KMS-11 (cell line): ENCODE measurements around the gene ITPR2.
"Not testable (repeated sequence)": the region's sequence is repeated elsewhere in the genome, so short reads cannot be mapped to it uniquely, and the experiment has no call there.

Experiments
- H2AFZ ChIP-seq: fragments of 200-600 bp; sonication (generic); 2 replicates; pipeline ENCODE4 v1.6.1; 2016; ENCODE audit warnings: antibody characterized with exemption, mixed run types, low read depth
- H3K27ac ChIP-seq: fragments of 200-600 bp; sonication (generic); 2 replicates; pipeline ENCODE4 v1.6.1; 2016; ENCODE audit warnings: mild to moderate bottlenecking, mixed run types
- H3K27me3 ChIP-seq: fragments of 200-600 bp; sonication (generic); 2 replicates; pipeline ENCODE4 v1.6.1; 2017; ENCODE audit warnings: mild to moderate bottlenecking, low read depth, mixed run types, moderate library complexity; ENCODE audit not compliant: insufficient read depth
- H3K36me3 ChIP-seq: fragments of 200-600 bp; sonication (generic); 2 replicates; pipeline ENCODE4 v1.6.1; 2017; ENCODE audit warnings: mild to moderate bottlenecking, mixed run types; ENCODE audit not compliant: insufficient read depth
- H3K4me1 ChIP-seq: fragments of 200-600 bp; sonication (generic); 2 replicates; pipeline ENCODE4 v1.6.1; 2016; ENCODE audit warnings: mild to moderate bottlenecking, low read depth, mixed run types; ENCODE audit not compliant: poor library complexity, severe bottlenecking
- H3K4me2 ChIP-seq: fragments of 200-600 bp; sonication (generic); 2 replicates; pipeline ENCODE4 v1.7.0; 2016; ENCODE audit warnings: mild to moderate bottlenecking, mixed run types
- H3K4me3 ChIP-seq: fragments of 200-600 bp; sonication (generic); IDR thresholded peaks from 2 replicates; pipeline ENCODE4 v1.6.1; 2017; ENCODE audit warnings: low read depth, low read length, mixed read lengths; ENCODE audit not compliant: insufficient read depth
- H3K79me2 ChIP-seq: fragments of 200-600 bp; sonication (generic); 2 replicates; pipeline ENCODE4 v1.6.1; 2016; ENCODE audit warnings: low read depth, mixed run types; ENCODE audit not compliant: insufficient read depth
- H3K9ac ChIP-seq: fragments of 200-600 bp; sonication (generic); 2 replicates; pipeline ENCODE4 v1.6.1; 2016; ENCODE audit warnings: mild to moderate bottlenecking, mixed run types
- H4K20me1 ChIP-seq: fragments of 200-600 bp; sonication (generic); 2 replicates; pipeline ENCODE4 v1.6.1; 2016; ENCODE audit warnings: mild to moderate bottlenecking, mixed run types; ENCODE audit not compliant: insufficient read depth
- TF ChIP-seq, protein P1 (sequence below): fragments of 200-600 bp; sonication (generic); conservative IDR thresholded peaks from 2 replicates; pipeline ENCODE4 v1.6.1; 2017; ENCODE audit warnings: low read depth, mild to moderate bottlenecking, antibody characterized with exemption, low read length, moderate library complexity, mixed read lengths

The ITPR2 gene

DNA sequence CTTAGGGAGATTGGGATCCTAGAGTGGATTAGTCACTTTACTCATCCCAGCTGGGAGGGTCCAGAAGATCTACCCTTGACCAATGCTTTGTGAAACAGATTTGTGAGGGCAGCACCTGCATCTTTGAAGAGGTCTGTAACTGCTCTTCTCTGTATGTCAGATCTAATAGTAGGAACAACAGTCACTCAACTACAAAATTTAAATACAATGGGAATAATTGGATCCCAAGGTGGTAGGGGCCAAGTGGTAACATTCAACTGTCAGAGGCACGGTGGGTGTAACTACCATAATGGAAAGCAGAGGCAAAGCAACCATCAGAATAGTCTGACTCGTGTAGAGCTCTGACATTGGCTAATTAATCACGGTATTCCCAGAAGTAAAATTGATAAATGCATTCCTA lies 55.8 kb downstream of the ITPR2 start:
- H3K4me1 ChIP-seq, result no peaks in the 10 kb centered on the region
- H3K36me3 ChIP-seq, result no peaks in the 10 kb centered on the region
- H3K4me2 ChIP-seq, result no peak overlapping the region
- no peak overlapping the region for H2AFZ ChIP-seq
- H3K27me3 ChIP-seq, result no peaks in the 10 kb centered on the region
- TF ChIP-seq, protein P1, sequence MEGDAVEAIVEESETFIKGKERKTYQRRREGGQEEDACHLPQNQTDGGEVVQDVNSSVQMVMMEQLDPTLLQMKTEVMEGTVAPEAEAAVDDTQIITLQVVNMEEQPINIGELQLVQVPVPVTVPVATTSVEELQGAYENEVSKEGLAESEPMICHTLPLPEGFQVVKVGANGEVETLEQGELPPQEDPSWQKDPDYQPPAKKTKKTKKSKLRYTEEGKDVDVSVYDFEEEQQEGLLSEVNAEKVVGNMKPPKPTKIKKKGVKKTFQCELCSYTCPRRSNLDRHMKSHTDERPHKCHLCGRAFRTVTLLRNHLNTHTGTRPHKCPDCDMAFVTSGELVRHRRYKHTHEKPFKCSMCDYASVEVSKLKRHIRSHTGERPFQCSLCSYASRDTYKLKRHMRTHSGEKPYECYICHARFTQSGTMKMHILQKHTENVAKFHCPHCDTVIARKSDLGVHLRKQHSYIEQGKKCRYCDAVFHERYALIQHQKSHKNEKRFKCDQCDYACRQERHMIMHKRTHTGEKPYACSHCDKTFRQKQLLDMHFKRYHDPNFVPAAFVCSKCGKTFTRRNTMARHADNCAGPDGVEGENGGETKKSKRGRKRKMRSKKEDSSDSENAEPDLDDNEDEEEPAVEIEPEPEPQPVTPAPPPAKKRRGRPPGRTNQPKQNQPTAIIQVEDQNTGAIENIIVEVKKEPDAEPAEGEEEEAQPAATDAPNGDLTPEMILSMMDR, result no peak
- H3K27ac ChIP-seq, result no peak overlapping the region
- no peak overlapping the region for H3K4me3 ChIP-seq
- H4K20me1 ChIP-seq, result no peaks in the 10 kb centered on the region
- H3K9ac ChIP-seq, result no peak overlapping the region
- H3K79me2 ChIP-seq, result no peaks in the 10 kb centered on the region

DNA sequence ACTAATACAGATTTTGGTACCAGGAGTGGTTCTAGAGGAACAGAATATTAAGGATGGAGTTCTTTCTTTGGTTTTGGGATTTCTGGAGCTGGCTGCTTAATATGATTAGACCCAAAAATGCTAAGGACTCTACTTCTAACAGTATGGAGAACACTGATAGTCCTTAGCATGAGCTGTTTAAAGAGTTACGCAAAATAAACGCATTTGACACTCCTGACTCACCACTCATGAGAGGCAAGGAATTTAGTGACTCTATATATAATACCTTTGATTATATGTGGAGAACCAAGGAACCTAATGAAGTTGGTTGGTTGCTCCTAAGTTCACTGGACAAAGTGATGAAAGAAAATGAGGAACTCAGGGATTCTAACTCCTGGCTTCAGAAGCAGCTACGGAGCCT lies 57.0 kb downstream of the ITPR2 start:
- not testable (repeated sequence) for H3K36me3 ChIP-seq, H3K79me2 ChIP-seq, H3K27me3 ChIP-seq, H4K20me1 ChIP-seq, H3K4me1 ChIP-seq, H3K9ac ChIP-seq, H3K4me3 ChIP-seq, H3K27ac ChIP-seq, H3K4me2 ChIP-seq, H2AFZ ChIP-seq

DNA sequence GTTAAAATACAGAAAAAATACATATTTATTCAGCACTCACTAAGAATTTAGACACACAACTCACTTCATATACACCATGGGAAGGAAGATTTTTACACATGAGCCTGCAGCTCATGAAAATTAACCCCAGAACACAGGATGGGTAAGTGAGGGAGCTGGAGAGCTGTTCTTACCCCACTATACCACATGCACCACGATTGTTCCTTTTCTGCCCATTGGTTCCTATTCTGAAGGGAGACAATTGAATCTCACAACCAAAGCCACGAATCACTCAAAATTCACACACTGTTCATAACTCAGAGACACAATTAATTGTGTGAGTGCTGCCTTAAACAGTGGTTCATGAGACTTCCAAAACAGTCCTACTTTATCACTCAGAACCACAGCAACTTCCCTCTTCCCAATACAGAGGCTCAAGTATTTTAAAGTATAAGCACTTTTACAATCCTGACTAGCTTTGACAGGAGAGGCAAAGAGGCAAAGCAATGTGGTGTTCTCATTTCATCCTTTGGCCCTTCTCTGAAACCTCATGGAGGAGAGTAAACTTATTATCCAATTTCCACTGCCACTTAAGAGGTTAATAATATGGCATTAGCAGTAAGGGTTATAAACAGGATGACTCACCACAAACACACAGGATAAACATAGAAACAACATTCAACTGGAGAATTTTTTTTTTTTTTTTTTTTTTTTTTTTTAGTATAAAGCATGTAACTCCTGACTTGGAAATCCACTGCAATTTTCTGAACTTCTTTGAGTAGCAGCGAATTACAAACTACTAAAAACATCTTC lies 59.5 kb downstream of the ITPR2 start:
- H3K4me1 ChIP-seq, result peaks cover 18% of the 10 kb centered on the region
- no peaks in the 10 kb centered on the region for H3K79me2 ChIP-seq
- no peak overlapping the region for H3K27ac ChIP-seq
- no peaks in the 10 kb centered on the region for H3K27me3 ChIP-seq
- H3K9ac ChIP-seq, result no peak overlapping the region
- H2AFZ ChIP-seq, result no peak overlapping the region
- no peak overlapping the region for H3K4me2 ChIP-seq
- TF ChIP-seq, protein P1, result no peak
- H3K36me3 ChIP-seq, result no peaks in the 10 kb centered on the region
- H3K4me3 ChIP-seq, result no peak overlapping the region
- H4K20me1 ChIP-seq, result no peaks in the 10 kb centered on the region

DNA sequence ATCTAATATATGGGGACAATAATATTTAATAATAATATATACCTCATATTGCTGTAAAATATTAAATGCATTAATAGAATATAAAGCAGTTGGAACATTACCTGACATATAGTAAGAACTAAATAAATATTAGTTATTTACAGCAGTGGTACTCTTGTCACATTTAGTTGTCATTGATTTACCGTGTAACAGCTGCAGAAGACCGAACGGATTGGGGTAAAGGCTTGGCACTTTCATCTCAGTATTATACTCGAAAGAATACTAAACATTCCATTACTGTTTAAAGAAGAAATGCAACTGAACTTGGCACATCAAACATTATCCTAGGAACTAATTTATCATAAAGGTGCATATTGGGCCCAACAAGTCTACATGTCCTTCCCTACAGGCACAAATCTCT lies 61.1 kb downstream of the ITPR2 start:
- Histone ChIP-seq H3K27me3 (no peaks in the 10 kb centered on the region), H3K4me3 (no peak overlapping the region), H2AFZ (no peak overlapping the region), H4K20me1 (no peaks in the 10 kb centered on the region), H3K9ac (no peak overlapping the region), H3K79me2 (no peaks in the 10 kb centered on the region), H3K4me1 (peaks cover 30% of the 10 kb centered on the region), H3K36me3 (no peaks in the 10 kb centered on the region), H3K4me2 (no peak overlapping the region), H3K27ac (no peak overlapping the region)
- TF ChIP-seq, protein P1, result no peak

DNA sequence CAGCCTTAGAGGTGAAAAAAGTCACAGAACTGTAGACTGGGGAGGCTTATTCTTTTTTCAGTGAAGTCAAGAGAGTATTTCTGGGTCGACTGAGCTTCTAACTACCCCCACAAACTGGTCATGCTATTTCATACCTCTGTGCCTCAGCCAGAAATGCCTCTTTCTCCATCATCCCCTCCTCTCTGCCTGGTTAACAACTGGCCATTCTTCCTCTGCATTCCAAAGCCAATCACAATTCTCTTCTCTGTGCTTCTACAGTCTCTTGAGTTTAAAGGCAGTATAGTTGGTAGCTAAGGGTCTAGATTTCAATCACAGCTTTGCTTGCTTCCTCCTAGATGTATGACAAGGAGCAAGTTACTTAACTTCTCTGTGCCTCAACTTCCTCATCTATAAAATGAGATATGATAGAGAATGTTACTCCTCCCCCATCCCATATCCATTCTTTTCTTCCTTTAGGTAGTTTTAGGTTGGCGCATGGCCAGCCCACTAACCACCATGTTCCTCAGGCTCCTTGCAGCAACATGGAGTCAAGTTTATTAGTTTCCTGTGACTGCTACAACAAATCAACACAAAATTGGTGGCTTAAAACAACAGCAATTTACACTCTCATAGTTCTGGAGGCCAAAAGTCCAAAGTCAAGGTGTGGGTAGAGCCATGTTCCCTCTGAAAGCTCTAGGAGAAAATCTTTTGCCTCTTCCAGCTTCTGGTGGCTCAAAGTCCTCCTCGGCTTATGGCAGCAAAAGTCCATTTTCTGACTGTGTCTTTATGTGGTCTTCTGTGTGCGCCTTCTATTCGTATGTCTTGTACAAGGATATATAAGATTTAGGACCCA lies 62.5 kb downstream of the ITPR2 start:
- H3K4me3 ChIP-seq, result no peak overlapping the region
- no peak overlapping the region for H3K4me2 ChIP-seq

More for the DNA sequence above, 62.5 kb downstream of the ITPR2 start:
- Histone ChIP-seq H3K4me1 (peaks cover 30% of the 10 kb centered on the region), H3K36me3 (no peaks in the 10 kb centered on the region), H3K79me2 (no peaks in the 10 kb centered on the region), H4K20me1 (no peaks in the 10 kb centered on the region), H2AFZ (no peak overlapping the region), H3K9ac (no peak overlapping the region), H3K27ac (no peak overlapping the region), H3K27me3 (no peaks in the 10 kb centered on the region)
- TF ChIP-seq, protein P1, result no peak
